Natural killer cell (primary cell): Measurements from ENCODE around the gene PTBP3. TPM values are rescaled to one million over a fixed set of nuclear protein-coding genes. Genes with fewer than 3 reads are reported as not detected.
A peak's percentile ranks its signal among the peaks of the same experiment; 100 is the strongest.

Experiments
- ATAC-seq, 3 donors: fragments of 150-1000 bp in 2 of 3; fragments of 200-7000 bp in 1 of 3; cut with Tn5 transposase; 1 replicate in 1 of 3; 2 replicates in 2 of 3; pipeline ENCODE4 v1.10.0; 2021; ENCODE audit warnings: mild to moderate bottlenecking in 2 of 3, moderate library complexity in 2 of 3
- DNase-seq, 2 donors: peaks; one replicate each; pipeline versions ENCODE4 v3.0.0 to v3.0.0-alpha.2; 2013 to 2021; ENCODE audit warnings: mixed read lengths in 1 of 2
- H3K27ac ChIP-seq: one replicate; pipeline ENCODE4 v1.5.1; 2013; ENCODE audit warnings: mild to moderate bottlenecking, low read length
- H3K27me3 ChIP-seq: one replicate; pipeline ENCODE4 v1.6.1; 2013; ENCODE audit warnings: low read length; ENCODE audit not compliant: control insufficient read depth, insufficient read depth
- H3K36me3 ChIP-seq: one replicate; pipeline ENCODE4 v1.6.1; 2013; ENCODE audit warnings: low read length; ENCODE audit not compliant: control insufficient read depth, insufficient read depth
- H3K4me1 ChIP-seq: one replicate; pipeline ENCODE4 v1.6.1; 2013; ENCODE audit warnings: low read length; ENCODE audit not compliant: control insufficient read depth, insufficient read depth
- H3K4me3 ChIP-seq: one replicate; pipeline ENCODE4 v1.5.1; 2013; ENCODE audit warnings: low read length
- H3K9me3 ChIP-seq: one replicate; pipeline ENCODE4 v1.6.1; 2013; ENCODE audit warnings: low read length; ENCODE audit not compliant: control insufficient read depth, insufficient read depth
- H3K27ac Mint-ChIP-seq, 2 donors: one replicate each; pipeline ENCODE4 v1.8.0; 2022; ENCODE audit warnings: mild to moderate bottlenecking in 2 of 2, mixed read lengths in 2 of 2, moderate library complexity in 1 of 2
- H3K27me3 Mint-ChIP-seq, 2 donors: one replicate each; pipeline ENCODE4 v1.8.0; 2022; ENCODE audit warnings: low read depth in 2 of 2, mixed read lengths in 2 of 2
- H3K36me3 Mint-ChIP-seq: one replicate; pipeline ENCODE4 v1.8.0; 2022; ENCODE audit warnings: mixed read lengths
- H3K4me1 Mint-ChIP-seq, 2 donors: one replicate each; pipeline ENCODE4 v1.8.0; 2022; ENCODE audit warnings: mixed read lengths in 2 of 2
- H3K4me3 Mint-ChIP-seq: one replicate; pipeline ENCODE4 v1.8.0; 2022; ENCODE audit warnings: mild to moderate bottlenecking, moderate library complexity, mixed read lengths
- H3K9me3 Mint-ChIP-seq, 2 donors: one replicate each; pipeline ENCODE4 v1.8.0; 2022; ENCODE audit warnings: mixed read lengths in 2 of 2
- WGBS: methylation state at CpG from one replicate; pipeline ENCODE4 v1.1.7; 2013; ENCODE audit warnings: missing lambda C conversion rate; ENCODE audit not compliant: insufficient coverage; 5-methylcytosine and 5-hydroxymethylcytosine counted together
- intact Hi-C: fragments of 100-400 bp; cut with micrococcal nuclease; formaldehyde crosslinking; loops from one replicate; pipeline ENCODE4 v1.14.2; 2022
- total RNA-seq, 4 donors: library from RNA; stranded (reverse); fragments of 120-200 nt in 1 of 4; gene quantifications; one replicate each; pipeline versions ENCODE4 v1.2.3 to v1.2.4, GENCODE V29; 2013 to 2022
- TF ChIP-seq, protein P1 (sequence below): fragments of 200-600 bp; IDR thresholded peaks from one replicate; pipeline ENCODE4 v1.8.0; 2022; ENCODE audit warnings: antibody characterized with exemption

Gene PTBP3
- total RNA-seq, 3 donors from 2014 or later (not counting 1 experiment from before 2014, with no cell fraction given): 135 to 156 (median 140) TPM

DNA sequence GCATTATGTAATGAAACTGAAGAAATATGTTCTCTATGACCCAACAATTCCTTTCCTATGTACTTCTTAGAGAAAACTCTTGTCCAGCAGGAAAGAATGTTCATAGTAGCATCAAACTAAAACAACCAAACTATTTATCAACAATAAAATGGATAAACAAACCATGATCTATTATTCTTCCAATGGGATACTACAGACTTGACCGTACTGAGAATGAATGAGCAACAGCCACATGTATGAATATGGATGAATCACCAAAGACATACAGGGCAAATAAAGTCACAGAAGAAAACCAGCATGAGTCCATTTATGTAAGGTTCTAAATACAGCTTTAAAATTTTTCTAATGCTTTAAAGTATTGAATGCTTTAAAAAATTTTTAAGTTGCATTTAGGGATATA, 84.7 kb downstream of the PTBP3 start:
- Mint-ChIP-seq H3K27me3 (no peaks in the 10 kb centered on the region), H3K4me1 (peaks cover 19 to 29% of the 10 kb centered on the region in 2 donors), H3K27ac (peak overlapping the region; percentile 63 to 78), H3K9me3 (no peaks in the 10 kb centered on the region), H3K4me3 (peak overlapping the region; percentile 35), H3K36me3 (no peaks in the 10 kb centered on the region)
- no peaks in the 10 kb centered on the region for H3K9me3 ChIP-seq
- H3K36me3 ChIP-seq: peaks cover 27% of the 10 kb centered on the region
- H3K27ac ChIP-seq: no peak overlapping the region
- intact Hi-C loops: no loop called here
- WGBS: 100% methylated on average over 1 of the region's 1 CpG
- DNase-seq: no peak
- H3K27me3 ChIP-seq: no peaks in the 10 kb centered on the region
- TF ChIP-seq, protein P1, sequence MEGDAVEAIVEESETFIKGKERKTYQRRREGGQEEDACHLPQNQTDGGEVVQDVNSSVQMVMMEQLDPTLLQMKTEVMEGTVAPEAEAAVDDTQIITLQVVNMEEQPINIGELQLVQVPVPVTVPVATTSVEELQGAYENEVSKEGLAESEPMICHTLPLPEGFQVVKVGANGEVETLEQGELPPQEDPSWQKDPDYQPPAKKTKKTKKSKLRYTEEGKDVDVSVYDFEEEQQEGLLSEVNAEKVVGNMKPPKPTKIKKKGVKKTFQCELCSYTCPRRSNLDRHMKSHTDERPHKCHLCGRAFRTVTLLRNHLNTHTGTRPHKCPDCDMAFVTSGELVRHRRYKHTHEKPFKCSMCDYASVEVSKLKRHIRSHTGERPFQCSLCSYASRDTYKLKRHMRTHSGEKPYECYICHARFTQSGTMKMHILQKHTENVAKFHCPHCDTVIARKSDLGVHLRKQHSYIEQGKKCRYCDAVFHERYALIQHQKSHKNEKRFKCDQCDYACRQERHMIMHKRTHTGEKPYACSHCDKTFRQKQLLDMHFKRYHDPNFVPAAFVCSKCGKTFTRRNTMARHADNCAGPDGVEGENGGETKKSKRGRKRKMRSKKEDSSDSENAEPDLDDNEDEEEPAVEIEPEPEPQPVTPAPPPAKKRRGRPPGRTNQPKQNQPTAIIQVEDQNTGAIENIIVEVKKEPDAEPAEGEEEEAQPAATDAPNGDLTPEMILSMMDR: no peak
- no peaks in the 10 kb centered on the region for H3K4me1 ChIP-seq
- no peak overlapping the region for H3K4me3 ChIP-seq
- ATAC-seq: no peak

DNA sequence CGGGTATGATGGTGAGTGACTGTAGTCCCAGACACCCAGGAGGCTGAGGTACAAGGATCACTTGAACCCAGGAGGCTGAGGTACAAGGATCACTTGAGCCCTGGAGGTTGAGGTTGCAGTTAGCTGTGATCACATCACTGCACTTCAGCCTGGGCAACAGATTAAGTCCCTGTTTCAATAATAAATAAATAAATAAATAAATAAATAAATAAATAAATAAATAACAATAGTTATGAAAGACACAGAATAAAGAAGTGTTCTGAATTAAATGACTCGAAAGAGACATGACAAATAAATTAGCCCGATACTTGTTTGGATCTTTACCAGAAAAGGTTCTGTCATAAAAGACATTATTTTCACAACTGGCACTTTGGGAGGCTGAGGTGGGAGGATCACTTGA, 86.3 kb downstream of the PTBP3 start:
- Mint-ChIP-seq H3K4me3 (no peak overlapping the region), H3K4me1 (peaks cover 9 to 20% of the 10 kb centered on the region in 2 donors), H3K27ac (no peak overlapping the region), H3K36me3 (no peaks in the 10 kb centered on the region), H3K9me3 (no peaks in the 10 kb centered on the region), H3K27me3 (no peaks in the 10 kb centered on the region)
- no peak overlapping the region for H3K4me3 ChIP-seq
- no peak overlapping the region for H3K27ac ChIP-seq
- DNase-seq (no peak), ATAC-seq (no peak)
- H3K27me3 ChIP-seq: no peaks in the 10 kb centered on the region
- H3K9me3 ChIP-seq: no peaks in the 10 kb centered on the region
- intact Hi-C loops: no loop called here
- H3K36me3 ChIP-seq: peaks cover 17% of the 10 kb centered on the region
- TF ChIP-seq, protein P1: no peak
- H3K4me1 ChIP-seq: no peaks in the 10 kb centered on the region
- 100% methylated on average over 1 of the region's 3 CpGs for WGBS

DNA sequence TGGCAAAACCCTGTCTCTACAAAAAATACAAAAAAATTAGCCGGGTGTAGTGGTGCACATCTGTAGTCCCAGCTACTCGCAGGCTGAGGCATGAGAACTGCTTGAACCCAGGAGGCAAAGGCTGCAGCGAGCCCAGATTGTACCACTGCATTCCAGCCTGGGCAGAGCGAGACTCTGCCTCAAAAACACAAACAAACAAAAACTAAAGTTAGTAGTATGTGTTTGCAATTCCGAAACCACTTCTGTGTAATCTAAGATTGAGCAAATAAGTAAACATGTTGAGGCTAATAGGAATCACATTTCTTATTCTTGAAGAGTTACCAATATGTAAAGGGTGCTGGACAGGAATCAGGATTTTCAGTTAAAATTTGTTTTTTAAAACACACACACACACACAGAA, 88.3 kb downstream of the PTBP3 start:
- no peak overlapping the region for H3K4me3 Mint-ChIP-seq
- Histone ChIP-seq H3K9me3 (no peaks in the 10 kb centered on the region), H3K4me1 (no peaks in the 10 kb centered on the region), H3K36me3 (peaks cover 8% of the 10 kb centered on the region), H3K27ac (no peak overlapping the region), H3K4me3 (no peak overlapping the region), H3K27me3 (no peaks in the 10 kb centered on the region)
- intact Hi-C loops: no loop called here
- H3K4me1 Mint-ChIP-seq: peaks cover 9 to 22% of the 10 kb centered on the region in 2 donors
- peak overlapping the region in 1 of 2 donors; percentile 25 for H3K27ac Mint-ChIP-seq
- WGBS: 94% methylated on average over 3 of the region's 5 CpGs
- TF ChIP-seq, protein P1: no peak
- no peaks in the 10 kb centered on the region for H3K27me3 Mint-ChIP-seq
- ATAC-seq (no peak), DNase-seq (no peak)
- no peaks in the 10 kb centered on the region for H3K36me3 Mint-ChIP-seq
- no peaks in the 10 kb centered on the region for H3K9me3 Mint-ChIP-seq

DNA sequence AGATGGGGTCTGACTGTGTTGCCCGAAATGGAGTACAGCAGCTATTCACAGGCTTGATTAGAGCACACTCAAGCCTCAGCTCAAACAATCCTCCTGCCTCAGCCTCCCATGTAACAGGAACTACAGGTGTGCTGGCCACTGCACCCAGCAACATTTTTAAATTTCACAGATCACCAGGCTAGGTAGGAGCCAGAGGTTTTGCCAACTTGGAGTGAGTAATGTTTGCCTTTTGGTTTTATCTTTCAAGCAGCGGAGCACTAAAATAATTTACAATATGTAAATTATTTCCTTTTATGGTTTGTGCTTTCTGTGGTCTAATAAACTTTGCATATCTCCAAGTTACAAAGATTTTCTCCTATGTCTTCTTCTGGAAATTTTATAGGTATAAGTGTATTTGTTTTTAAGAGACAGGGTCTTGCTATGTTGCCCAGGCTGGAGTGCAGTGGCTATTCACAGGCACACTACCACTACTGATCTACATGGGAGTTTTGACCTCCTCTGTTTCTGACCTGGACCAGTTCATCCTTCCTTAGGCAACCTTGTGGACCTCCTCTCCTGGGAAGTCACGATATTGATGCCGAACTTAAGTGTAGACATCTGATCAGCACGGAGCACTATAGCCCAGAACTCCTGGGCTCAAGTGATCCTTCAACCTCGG, 91.1 kb downstream of the PTBP3 start:
- no peaks in the 10 kb centered on the region for H3K9me3 ChIP-seq
- H3K27ac ChIP-seq: no peak overlapping the region
- no peaks in the 10 kb centered on the region for H3K9me3 Mint-ChIP-seq
- H3K4me3 Mint-ChIP-seq: no peak overlapping the region
- no peak overlapping the region for H3K27ac Mint-ChIP-seq
- no peaks in the 10 kb centered on the region for H3K27me3 ChIP-seq
- TF ChIP-seq, protein P1: no peak
- intact Hi-C loops: no loop called here
- H3K4me1 Mint-ChIP-seq: peaks cover 7 to 26% of the 10 kb centered on the region in 2 donors
- no peak for DNase-seq
- H3K36me3 ChIP-seq: peaks cover 3% of the 10 kb centered on the region
- no peak for ATAC-seq
- no peak overlapping the region for H3K4me3 ChIP-seq
- no peaks in the 10 kb centered on the region for H3K4me1 ChIP-seq
- WGBS: 100% methylated on average over 5 of the region's 6 CpGs
- H3K36me3 Mint-ChIP-seq: peaks cover 6% of the 10 kb centered on the region
- H3K27me3 Mint-ChIP-seq: no peaks in the 10 kb centered on the region
